Measurements from ENCODE around the gene NXPH2.

DNA sequence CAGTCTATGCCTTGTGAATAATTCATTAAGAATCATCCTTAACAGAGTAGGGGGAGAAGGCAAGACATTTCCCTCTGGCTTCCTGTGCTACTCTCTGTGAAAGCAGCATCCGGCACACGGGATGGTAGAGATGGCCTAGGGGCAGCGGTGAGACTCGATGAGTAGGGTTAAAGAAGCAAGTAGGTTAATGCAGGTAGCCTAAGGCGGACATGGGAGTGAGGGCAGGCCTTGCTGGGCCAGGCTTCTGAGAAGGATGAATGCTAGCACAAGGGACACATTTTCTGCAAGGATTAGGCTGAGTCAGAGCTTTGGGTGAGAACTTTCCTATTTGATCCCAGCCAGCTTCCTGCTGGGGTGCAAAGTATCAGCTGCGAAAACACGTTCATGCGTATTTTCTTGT is 80.8 kb downstream of the NXPH2 start:
- no peak for TF ChIP-seq CTCF (IDR thresholded peaks at IDR 0.05)
- TF ChIP-seq POLR2A (IDR thresholded peaks at IDR 0.05) = no peak

All from heart left ventricle (tissue), 13 donors.